Chondrocyte (in vitro differentiated cells): ENCODE data around the gene OTOS. TPM values are rescaled to one million over a fixed set of nuclear protein-coding genes. Genes with fewer than 3 reads are reported as not detected.

Experiments
- DNase-seq: peaks from one replicate; pipeline ENCODE4 v3.0.0; 2021; ENCODE audit warnings: mixed read lengths, low spot score
- H3K27ac Mint-ChIP-seq: one replicate; pipeline ENCODE4 v1.8.0; 2021; ENCODE audit warnings: mild to moderate bottlenecking, moderate library complexity, mixed read lengths; ENCODE audit not compliant: unreplicated experiment
- H3K27me3 Mint-ChIP-seq: 2 replicates; pipeline ENCODE4 v1.8.0; 2021; ENCODE audit warnings: low read depth, mixed read lengths
- H3K36me3 Mint-ChIP-seq: 2 replicates; pipeline ENCODE4 v1.8.0; 2021; ENCODE audit warnings: low read depth, mixed read lengths
- H3K4me1 Mint-ChIP-seq: 2 replicates; pipeline ENCODE4 v1.8.0; 2021; ENCODE audit warnings: low read depth, mild to moderate bottlenecking, mixed read lengths
- H3K4me3 Mint-ChIP-seq: one replicate; pipeline ENCODE4 v1.8.0; 2021; ENCODE audit warnings: mild to moderate bottlenecking, moderate library complexity, mixed read lengths; ENCODE audit not compliant: unreplicated experiment
- H3K9me3 Mint-ChIP-seq: 2 replicates; pipeline ENCODE4 v1.8.0; 2021; ENCODE audit warnings: low read depth, mixed read lengths
- total RNA-seq: library from RNA; stranded (reverse); gene quantifications from 3 replicates; pipeline ENCODE4 v1.2.1, GENCODE V29; 2021
- TF ChIP-seq, protein P1 (sequence below): fragments of 200-600 bp; sonication (generic); IDR thresholded peaks from 2 replicates; pipeline ENCODE4 v1.5.0; 2021; ENCODE audit warnings: antibody characterized with exemption, mild to moderate bottlenecking, moderate library complexity

Gene OTOS
- total RNA-seq, 1 donor from 2014 or later, result not detected

DNA sequence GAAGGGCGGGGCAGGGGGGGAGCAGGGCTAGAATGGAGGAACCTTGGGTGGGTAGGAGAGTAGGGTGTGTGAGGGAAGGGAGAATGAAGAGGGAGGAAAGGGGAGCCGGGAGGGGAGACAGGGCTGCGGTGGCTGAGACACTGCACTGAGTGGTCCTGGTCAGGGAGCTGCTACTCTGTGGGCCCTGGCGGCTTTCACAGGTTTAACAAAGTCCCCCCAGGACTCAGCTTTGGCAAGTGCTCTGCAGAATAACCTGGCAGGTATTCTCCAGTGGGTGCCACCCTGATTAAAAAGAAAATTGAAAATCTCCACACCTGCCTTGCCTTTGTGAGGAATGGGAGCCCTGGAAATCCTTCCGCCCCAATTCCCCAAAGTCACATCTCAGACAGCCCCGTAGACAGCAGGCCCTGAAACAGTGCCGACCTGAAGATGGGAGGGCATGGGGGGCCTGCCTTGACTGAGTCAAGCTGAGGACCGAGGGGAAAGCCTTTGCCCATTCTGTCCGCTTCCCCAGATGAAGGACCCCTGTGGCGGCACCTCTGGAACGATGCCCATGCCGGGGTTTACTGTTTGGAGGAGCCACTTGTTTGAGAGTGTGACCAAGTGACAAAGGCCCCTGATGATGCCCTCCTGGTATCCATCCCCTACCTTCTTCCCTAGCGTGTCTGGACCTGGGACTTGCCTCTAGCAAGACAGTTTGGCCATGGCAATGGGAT, 43.6 kb upstream of the OTOS start:
- H3K9me3 Mint-ChIP-seq, result peaks cover 15% of the 10 kb centered on the region
- H3K36me3 Mint-ChIP-seq, result peaks cover 6% of the 10 kb centered on the region
- peak; percentile 83 for DNase-seq
- no peaks in the 10 kb centered on the region for H3K4me1 Mint-ChIP-seq
- no peak overlapping the region for H3K27ac Mint-ChIP-seq
- H3K27me3 Mint-ChIP-seq, result peaks cover 48% of the 10 kb centered on the region
- H3K4me3 Mint-ChIP-seq, result no peak overlapping the region
- TF ChIP-seq, protein P1, sequence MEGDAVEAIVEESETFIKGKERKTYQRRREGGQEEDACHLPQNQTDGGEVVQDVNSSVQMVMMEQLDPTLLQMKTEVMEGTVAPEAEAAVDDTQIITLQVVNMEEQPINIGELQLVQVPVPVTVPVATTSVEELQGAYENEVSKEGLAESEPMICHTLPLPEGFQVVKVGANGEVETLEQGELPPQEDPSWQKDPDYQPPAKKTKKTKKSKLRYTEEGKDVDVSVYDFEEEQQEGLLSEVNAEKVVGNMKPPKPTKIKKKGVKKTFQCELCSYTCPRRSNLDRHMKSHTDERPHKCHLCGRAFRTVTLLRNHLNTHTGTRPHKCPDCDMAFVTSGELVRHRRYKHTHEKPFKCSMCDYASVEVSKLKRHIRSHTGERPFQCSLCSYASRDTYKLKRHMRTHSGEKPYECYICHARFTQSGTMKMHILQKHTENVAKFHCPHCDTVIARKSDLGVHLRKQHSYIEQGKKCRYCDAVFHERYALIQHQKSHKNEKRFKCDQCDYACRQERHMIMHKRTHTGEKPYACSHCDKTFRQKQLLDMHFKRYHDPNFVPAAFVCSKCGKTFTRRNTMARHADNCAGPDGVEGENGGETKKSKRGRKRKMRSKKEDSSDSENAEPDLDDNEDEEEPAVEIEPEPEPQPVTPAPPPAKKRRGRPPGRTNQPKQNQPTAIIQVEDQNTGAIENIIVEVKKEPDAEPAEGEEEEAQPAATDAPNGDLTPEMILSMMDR, result no peak

DNA sequence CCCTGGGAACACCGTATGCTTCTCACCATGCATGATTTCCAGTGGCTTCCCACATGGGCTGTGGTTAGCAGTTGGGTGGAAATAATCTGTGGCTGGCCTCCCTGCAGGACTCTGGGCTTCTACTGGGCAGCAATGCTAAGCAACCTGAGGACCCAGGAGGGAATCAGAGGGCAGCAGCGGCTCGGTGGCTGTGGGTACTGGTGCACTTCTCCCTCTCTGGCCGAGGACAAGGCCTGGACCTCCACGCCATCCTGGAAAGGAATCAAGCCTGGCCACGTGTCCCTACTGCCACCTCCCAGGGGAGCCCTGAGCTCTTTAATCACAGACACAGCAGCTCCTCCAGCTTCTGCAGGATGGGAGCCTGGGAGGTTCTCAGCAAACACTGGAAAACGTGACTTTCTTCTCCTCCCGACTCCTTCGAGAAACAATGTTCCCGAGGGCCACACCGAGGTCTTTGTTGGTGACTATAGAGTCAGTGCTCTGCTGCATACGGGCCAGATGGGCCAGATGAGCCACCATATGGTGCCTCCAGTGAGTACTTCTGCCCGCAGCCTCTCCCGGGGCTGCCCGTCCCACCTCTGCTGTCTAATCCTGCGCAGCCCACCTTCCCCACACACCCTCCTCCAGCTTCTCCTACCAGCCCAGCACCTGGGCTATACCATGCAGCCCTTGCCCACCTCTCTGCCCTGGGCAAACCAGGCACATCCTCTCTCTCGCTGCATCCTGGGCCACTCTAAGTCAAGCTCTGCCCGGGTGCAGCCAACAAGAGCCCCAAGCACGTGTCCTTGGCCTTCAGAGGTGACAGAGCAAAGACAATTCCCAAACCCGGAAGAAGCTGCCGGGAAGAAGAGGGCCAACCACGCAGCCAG, 42.8 kb upstream of the OTOS start:
- TF ChIP-seq, protein P1, result no peak
- Mint-ChIP-seq H3K27ac (no peak overlapping the region), H3K27me3 (peaks cover 48% of the 10 kb centered on the region), H3K4me3 (no peak overlapping the region), H3K36me3 (peaks cover 6% of the 10 kb centered on the region), H3K9me3 (peaks cover 9% of the 10 kb centered on the region), H3K4me1 (no peaks in the 10 kb centered on the region)
- DNase-seq, result peak; percentile 80

DNA sequence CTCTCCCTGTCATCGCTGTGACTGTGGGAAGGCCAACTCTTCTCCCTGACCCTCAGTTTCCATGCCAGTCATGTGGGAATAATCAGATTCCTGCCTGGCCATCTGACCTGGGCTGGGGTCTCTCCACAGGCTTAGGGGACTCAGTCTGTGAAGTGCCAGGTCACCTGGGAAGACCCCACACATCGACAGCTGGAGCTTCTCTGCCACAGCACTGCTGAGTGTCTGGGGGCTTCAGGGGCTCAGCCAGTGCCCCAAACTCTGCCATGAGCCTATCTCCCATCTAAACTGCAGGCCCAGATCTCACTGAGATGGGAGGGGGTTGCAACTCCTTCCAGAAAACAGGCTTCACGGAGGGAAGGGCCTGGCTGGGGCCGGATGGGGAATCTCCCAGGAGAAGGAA, 42.0 kb upstream of the OTOS start:
- H3K36me3 Mint-ChIP-seq, result peaks cover 3% of the 10 kb centered on the region
- no peaks in the 10 kb centered on the region for H3K4me1 Mint-ChIP-seq
- peaks cover 2% of the 10 kb centered on the region for H3K9me3 Mint-ChIP-seq
- H3K27me3 Mint-ChIP-seq, result peaks cover 46% of the 10 kb centered on the region
- no peak overlapping the region for H3K27ac Mint-ChIP-seq
- H3K4me3 Mint-ChIP-seq, result no peak overlapping the region
- peak; percentile 56 for DNase-seq
- TF ChIP-seq, protein P1, result no peak

DNA sequence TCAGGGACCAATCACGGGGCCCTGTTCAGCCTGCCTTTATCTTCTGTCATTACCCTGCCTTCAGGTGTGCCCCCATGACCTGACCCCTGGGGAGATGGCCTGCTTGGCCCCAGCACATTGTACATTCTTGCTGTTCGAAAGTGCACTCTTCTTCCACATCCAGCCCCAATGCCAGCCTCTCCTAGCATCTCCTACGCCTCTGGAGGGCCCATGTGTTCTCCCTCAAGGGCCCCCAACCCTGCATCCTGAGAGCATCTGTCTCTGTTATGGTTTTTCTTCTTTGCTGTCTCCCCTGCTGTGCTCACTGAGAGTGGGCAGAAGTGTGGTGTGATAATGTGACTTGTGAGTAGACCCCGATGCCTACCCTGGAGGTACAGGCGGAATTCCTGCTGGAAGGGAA, 41.5 kb upstream of the OTOS start:
- Mint-ChIP-seq H3K9me3 (peaks cover 2% of the 10 kb centered on the region), H3K4me3 (no peak overlapping the region), H3K36me3 (peaks cover 3% of the 10 kb centered on the region), H3K27me3 (peaks cover 48% of the 10 kb centered on the region), H3K4me1 (no peaks in the 10 kb centered on the region), H3K27ac (no peak overlapping the region)
- TF ChIP-seq, protein P1, result no peak
- DNase-seq, result peak; percentile 41

DNA sequence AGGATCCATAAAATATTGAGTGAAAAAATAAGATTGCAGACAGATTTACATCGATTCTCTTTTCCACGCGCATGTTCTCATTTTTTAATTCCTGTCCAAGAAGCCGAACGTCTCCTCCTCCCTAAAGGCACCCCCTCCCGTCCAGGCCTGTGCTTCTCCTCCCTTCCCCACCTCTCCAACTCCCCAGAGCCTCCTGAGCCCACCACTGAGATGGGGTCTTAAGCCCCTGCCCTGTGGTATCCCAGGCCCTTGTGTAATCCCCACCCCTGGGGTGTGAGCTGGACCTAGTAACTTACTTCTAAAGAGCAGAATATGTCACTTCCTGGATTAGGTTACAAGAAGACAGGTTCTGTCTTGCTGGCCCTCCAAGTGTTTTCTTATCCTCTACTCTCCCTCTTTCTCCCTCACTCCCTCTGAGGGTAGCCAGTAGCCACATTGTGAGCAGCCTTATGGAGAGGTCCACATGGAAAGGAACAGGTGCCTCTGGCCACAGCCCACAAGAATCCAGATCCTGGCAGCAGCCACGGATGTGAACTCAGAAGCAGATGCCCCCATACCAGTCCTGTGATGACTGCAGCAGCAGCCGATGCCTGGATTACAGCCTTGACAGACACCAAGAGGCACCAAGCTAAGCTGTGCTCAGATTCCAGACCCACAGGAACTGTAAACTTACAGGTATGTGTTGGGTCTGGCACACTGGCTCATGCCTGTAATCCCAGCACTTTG, 39.6 kb upstream of the OTOS start:
- Mint-ChIP-seq H3K9me3 (no peaks in the 10 kb centered on the region), H3K4me3 (no peak overlapping the region), H3K27ac (no peak overlapping the region), H3K36me3 (peaks cover 2% of the 10 kb centered on the region), H3K27me3 (peaks cover 55% of the 10 kb centered on the region), H3K4me1 (no peaks in the 10 kb centered on the region)
- TF ChIP-seq, protein P1, result no peak
- DNase-seq, result peak; percentile 47
